ENCODE measurements around the gene KRI1. TPM values are rescaled to one million over a fixed set of nuclear protein-coding genes. Genes with fewer than 3 reads are reported as not detected.

The KRI1 gene
- total and polyA plus RNA-seq, 2 donors, result 7.7 to 29.9 TPM

DNA sequence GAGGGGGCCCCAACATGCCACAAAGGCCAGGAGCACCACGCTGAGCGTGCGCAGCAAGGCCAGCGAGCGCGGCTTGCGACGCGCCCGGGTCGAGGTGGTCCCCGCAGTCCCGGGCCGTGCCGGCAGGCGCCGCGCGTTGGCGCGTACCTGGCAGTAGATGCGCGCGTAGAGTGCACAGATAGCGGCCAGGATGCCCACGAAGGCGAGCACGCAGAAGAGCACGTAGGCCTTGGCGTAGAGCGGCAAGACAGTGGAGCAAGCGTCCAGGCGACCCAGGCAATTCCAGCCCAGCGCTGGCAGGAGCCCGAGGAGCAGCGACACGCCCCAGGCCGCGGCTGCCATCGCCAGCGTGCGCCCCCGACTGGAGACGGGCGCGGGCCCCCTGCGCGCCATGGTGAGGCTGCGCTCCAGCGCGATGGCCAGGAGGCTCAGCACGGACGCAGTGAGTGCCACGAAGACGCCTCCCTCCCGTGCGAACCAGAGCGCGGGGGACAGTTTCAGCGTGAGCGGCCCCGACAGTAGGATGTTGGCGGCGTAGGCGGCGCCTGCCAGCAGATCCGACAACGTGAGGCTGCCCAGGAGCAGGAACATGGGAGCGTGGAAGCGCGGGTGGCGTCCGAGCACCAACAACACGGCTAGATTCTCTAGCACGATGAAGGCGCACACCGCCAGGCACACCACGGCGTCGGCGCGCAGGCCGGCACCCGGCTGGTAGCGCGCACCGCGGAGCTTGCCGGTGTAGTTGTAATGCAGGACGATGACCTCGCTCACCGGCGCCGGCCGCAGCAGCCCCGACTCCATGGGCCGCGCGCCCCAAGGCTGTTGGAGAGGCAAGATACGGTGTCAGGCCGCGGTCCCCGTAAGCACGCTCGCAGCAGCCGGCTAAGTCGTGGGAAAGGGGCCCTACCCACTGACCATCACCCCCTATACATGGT lies 51.3 kb downstream of the KRI1 start:
- no peak overlapping the region for H3K27ac ChIP-seq (ENCODE audit: low read depth)
- no peak for DNase-seq (ENCODE audit: extremely low spot score)
- peaks cover 2% of the 10 kb centered on the region for H3K4me1 ChIP-seq (ENCODE audit: insufficient read depth)
- H3K4me3 ChIP-seq (ENCODE audit: low read depth, low read length), result no peak overlapping the region
- H3K36me3 ChIP-seq (ENCODE audit: insufficient read depth), result no peaks in the 10 kb centered on the region
- WGBS, result 13% methylated on average over 107 of the region's 107 CpGs

DNA sequence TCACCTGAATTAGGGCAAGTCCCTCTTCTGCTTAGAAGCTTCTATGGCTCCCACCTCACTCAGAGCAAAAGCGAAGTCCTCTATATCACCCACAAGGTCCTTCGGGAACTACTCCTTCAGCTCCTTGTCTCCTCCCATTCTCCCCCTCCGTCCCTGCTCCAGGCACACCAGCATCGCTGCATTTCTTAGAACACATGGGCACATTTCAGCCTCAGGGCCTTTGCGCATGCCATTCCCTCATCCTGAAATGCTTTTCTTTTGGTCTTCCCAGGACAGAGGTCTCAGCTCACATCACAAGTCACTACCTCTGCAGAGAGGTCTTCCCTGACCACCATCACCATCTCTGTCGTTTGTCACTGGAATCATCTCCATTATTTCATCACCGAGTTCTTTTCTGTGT lies 52.6 kb downstream of the KRI1 start:
- peaks cover 2% of the 10 kb centered on the region for H3K4me1 ChIP-seq (ENCODE audit: insufficient read depth)
- no peaks in the 10 kb centered on the region for H3K36me3 ChIP-seq (ENCODE audit: insufficient read depth)
- no peak overlapping the region for H3K27ac ChIP-seq (ENCODE audit: low read depth)
- no peak for DNase-seq (ENCODE audit: extremely low spot score)
- 82% methylated on average over 7 of the region's 7 CpGs for WGBS
- no peak overlapping the region for H3K4me3 ChIP-seq (ENCODE audit: low read depth, low read length)

DNA sequence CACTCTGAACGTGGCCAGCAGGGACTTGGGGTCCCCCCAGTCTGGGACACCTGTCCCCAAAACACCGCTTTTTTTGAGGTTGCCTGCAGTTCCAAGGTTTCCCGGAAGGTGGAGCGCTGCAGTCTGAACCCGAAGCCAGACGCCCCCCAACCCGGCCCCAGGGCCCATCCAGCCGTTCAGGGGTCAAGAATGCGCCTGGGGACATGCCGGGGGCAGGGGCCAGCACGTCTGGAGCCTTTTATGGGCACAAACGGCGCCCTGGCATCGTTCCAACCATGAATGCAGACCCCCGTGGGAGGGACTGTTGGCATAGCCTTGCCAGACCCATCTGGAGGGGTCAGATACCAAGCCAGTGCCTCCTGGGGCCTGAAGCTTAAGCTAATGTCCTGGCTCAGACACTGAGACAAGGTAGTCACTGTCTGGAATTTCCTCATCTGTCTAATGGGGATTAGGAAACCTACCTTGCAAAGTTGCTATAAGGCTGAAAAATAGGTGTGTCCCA lies 55.5 kb downstream of the KRI1 start:
- H3K36me3 ChIP-seq (ENCODE audit: insufficient read depth), result no peaks in the 10 kb centered on the region
- no peak overlapping the region for H3K27ac ChIP-seq (ENCODE audit: low read depth)
- H3K4me3 ChIP-seq (ENCODE audit: low read depth, low read length), result no peak overlapping the region
- WGBS, result 5% methylated on average over 15 of the region's 15 CpGs
- DNase-seq (ENCODE audit: extremely low spot score), result no peak
- no peaks in the 10 kb centered on the region for H3K4me1 ChIP-seq (ENCODE audit: insufficient read depth)

DNA sequence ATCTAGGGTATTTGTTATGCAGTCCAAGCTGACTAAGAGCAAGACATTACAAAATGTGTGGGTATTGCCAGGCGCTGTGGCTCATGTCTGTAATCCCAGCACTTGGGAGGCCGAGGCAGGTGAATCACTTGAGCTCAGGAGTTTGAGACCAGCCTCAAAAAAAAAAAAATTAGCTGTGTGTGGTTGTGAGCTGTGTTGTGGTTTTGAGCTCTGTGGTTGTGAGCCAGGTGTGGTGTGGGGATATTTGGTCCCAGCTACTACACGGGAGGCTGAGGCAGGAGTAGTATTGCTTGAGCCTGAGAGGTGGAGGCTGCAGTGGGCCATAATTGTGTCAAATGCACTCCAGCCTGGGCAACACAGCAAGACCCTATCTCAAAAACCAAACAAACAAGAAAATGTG lies 57.1 kb downstream of the KRI1 start:
- DNase-seq (ENCODE audit: extremely low spot score), result no peak
- no peak overlapping the region for H3K27ac ChIP-seq (ENCODE audit: low read depth)
- H3K4me3 ChIP-seq (ENCODE audit: low read depth, low read length), result no peak overlapping the region
- H3K4me1 ChIP-seq (ENCODE audit: insufficient read depth), result no peaks in the 10 kb centered on the region
- WGBS, result 88% methylated on average over 3 of the region's 3 CpGs
- no peaks in the 10 kb centered on the region for H3K36me3 ChIP-seq (ENCODE audit: insufficient read depth)

DNA sequence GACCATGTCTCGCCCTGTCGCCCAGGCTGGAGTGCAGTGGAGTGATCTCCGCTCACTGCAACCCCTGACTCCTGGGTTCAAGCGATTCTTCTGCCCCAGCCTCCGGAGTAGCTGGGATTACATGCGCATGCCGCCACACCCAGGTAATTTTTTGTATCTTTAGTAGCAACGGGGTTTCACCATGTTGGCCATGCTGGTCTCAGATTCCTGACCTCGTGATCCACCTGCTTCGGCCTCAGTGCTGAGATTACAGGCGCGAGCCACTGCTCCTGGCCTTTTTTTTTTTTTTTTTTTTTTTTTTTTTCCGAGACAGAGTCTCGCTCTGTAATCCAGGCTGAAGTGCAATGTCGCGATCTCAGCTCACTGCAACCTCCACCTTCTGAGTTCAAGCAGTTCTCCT lies 57.8 kb downstream of the KRI1 start:
- no peak overlapping the region for H3K27ac ChIP-seq (ENCODE audit: low read depth)
- no peak overlapping the region for H3K4me3 ChIP-seq (ENCODE audit: low read depth, low read length)
- no peak for DNase-seq (ENCODE audit: extremely low spot score)
- H3K36me3 ChIP-seq (ENCODE audit: insufficient read depth), result no peaks in the 10 kb centered on the region
- 87% methylated on average over 16 of the region's 16 CpGs for WGBS
- no peaks in the 10 kb centered on the region for H3K4me1 ChIP-seq (ENCODE audit: insufficient read depth)

DNA sequence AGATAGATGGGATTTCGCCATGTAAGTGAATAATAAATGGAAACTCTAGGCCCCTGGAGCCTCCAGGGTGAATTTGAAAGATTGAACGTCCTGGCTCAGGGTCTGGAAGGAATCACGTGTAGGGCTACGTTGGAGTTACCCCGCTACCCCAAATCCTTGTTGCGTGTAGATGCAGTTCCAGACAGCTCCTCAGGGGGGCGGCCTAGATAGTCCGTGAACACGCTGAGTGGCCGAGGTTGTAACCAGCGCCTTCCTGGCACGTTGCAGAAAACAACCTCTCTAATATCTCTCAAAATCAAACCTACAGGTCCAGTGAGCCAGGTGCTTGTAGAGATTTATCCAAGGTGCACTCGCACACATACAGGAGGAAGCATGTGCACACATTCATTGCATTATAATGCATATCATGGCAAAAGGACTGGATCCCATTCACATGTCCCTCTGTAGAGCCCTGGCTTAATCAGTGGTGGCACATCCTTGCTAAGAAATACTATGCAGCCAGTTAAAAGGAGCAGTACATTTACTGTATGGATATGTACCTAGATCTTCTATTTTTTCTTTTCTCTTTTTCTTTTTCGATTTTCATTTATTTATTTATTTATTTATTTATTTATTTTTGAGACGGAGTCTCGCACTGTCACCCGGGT lies 60.1 kb downstream of the KRI1 start:
- H3K4me3 ChIP-seq (ENCODE audit: low read depth, low read length), result no peak overlapping the region
- WGBS, result 29% methylated on average over 17 of the region's 17 CpGs
- no peak for DNase-seq (ENCODE audit: extremely low spot score)
- H3K4me1 ChIP-seq (ENCODE audit: insufficient read depth), result no peaks in the 10 kb centered on the region
- H3K36me3 ChIP-seq (ENCODE audit: insufficient read depth), result no peaks in the 10 kb centered on the region
- no peak overlapping the region for H3K27ac ChIP-seq (ENCODE audit: low read depth)

Small RNA genes lying within 50 kb of the gene (small RNA-seq; reads per million reads assigned to genes)
- gene MIR1238, result not detected
- not detected for gene RNU7-140P

Other genes with a start within 250 kb of the KRI1 start
- gene FDX2, start 250.0 kb downstream of the KRI1 start, total RNA-seq, result 5.7 TPM
- gene FDX2, start 250.0 kb downstream of the KRI1 start, polyA plus RNA-seq, result 22.0 TPM
- gene RAVER1, start 232.5 kb downstream of the KRI1 start, total RNA-seq, result 8.5 TPM
- 27.0 TPM for gene RAVER1, start 232.5 kb downstream of the KRI1 start, polyA plus RNA-seq
- gene ICAM3, start 226.4 kb downstream of the KRI1 start, total RNA-seq, result 3.8 TPM
- gene ICAM3, start 226.4 kb downstream of the KRI1 start, polyA plus RNA-seq, result 9.7 TPM
- gene TYK2, start 185.4 kb downstream of the KRI1 start, total RNA-seq, result 55.5 TPM
- 72.1 TPM for gene TYK2, start 185.4 kb downstream of the KRI1 start, polyA plus RNA-seq
- 59.5 TPM for gene CDC37, start 162.5 kb downstream of the KRI1 start, total RNA-seq
- gene CDC37, start 162.5 kb downstream of the KRI1 start, polyA plus RNA-seq, result 203 TPM
- 5.6 TPM for gene PDE4A, start 145.5 kb downstream of the KRI1 start, total RNA-seq
- gene PDE4A, start 145.5 kb downstream of the KRI1 start, polyA plus RNA-seq, result 18.6 TPM
- 30.4 TPM for gene KEAP1, start 62.7 kb downstream of the KRI1 start, total RNA-seq
- gene KEAP1, start 62.7 kb downstream of the KRI1 start, polyA plus RNA-seq, result 80.1 TPM
- gene S1PR5, start 48.6 kb downstream of the KRI1 start, total RNA-seq, result 3.2 TPM
- gene S1PR5, start 48.6 kb downstream of the KRI1 start, polyA plus RNA-seq, result 1.8 TPM
- 6.0 TPM for gene ATG4D, start 22.1 kb downstream of the KRI1 start, total RNA-seq
- 25.9 TPM for gene ATG4D, start 22.1 kb downstream of the KRI1 start, polyA plus RNA-seq
- 6.2 TPM for gene CDKN2D, start 3.0 kb upstream of the KRI1 start, total RNA-seq
- gene CDKN2D, start 3.0 kb upstream of the KRI1 start, polyA plus RNA-seq, result 24.7 TPM
- 9.4 TPM for gene AP1M2, start 21.3 kb upstream of the KRI1 start, total RNA-seq
- 9.3 TPM for gene AP1M2, start 21.3 kb upstream of the KRI1 start, polyA plus RNA-seq
- 40.7 TPM for gene SLC44A2, start 59.5 kb upstream of the KRI1 start, total RNA-seq
- gene SLC44A2, start 59.5 kb upstream of the KRI1 start, polyA plus RNA-seq, result 76.5 TPM
- gene ILF3, start 88.3 kb upstream of the KRI1 start, total RNA-seq, result 103 TPM
- 107 TPM for gene ILF3, start 88.3 kb upstream of the KRI1 start, polyA plus RNA-seq
- 16.3 TPM for gene QTRT1, start 135.4 kb upstream of the KRI1 start, total RNA-seq
- 55.3 TPM for gene QTRT1, start 135.4 kb upstream of the KRI1 start, polyA plus RNA-seq
- gene DNM2, start 152.1 kb upstream of the KRI1 start, total RNA-seq, result 76.2 TPM
- gene DNM2, start 152.1 kb upstream of the KRI1 start, polyA plus RNA-seq, result 87.0 TPM

All from urinary bladder (tissue), 4 donors.